Right renal cortex interstitium (tissue), 3 donors: ENCODE measurements around the gene NGRN. TPM values are rescaled to one million over a fixed set of nuclear protein-coding genes. Genes with fewer than 3 reads are reported as not detected.
"Not testable (repeated sequence)": the region's sequence is repeated elsewhere in the genome, so short reads cannot be mapped to it uniquely, and the experiment has no call there.

Experiments used
- DNase-seq, 3 donors: peaks; one replicate each; pipeline ENCODE4 v3.0.0-alpha.2; 2013; ENCODE audit warnings: low read depth in 3 of 3, low spot score in 2 of 3
- polyA plus RNA-seq, 3 donors: library from polyadenylated mRNA; unstranded; fragments of 120-200 nt; gene quantifications; one replicate each; pipeline ENCODE4 v1.2.1, GENCODE V29; 2013; ENCODE audit not compliant: insufficient read length in 3 of 3

The NGRN gene
- polyA plus RNA-seq, 3 donors, result 122 to 129 (median 126) TPM

- DNase-seq, result peak in 1 of 3 donors; percentile 83
Observed at GRCh38 chr15:90233387-90234095, 31.9 kb upstream of the NGRN start, which contains the start of gene CIB1. CIB1 (minus strand) TSS chr15:90233941; CDS start chr15:90233885, 56 bp downstream.

- DNase-seq, result peak in 1 of 3 donors; percentile 89
Observed at GRCh38 chr15:90234096-90234988, 31.1 kb upstream of the NGRN start, which contains the start of gene GDPGP1. GDPGP1 (plus strand) TSS chr15:90234209; CDS start chr15:90240909, 6,700 bp downstream.

GRCh38 chr15:90239371-90239770 lies 26.1 kb upstream of the NGRN start:
- no peak for DNase-seq

- no peak for DNase-seq
Observed at GRCh38 chr15:90240856-90241255, 24.6 kb upstream of the NGRN start.

GRCh38 chr15:90241343-90242192 lies 23.9 kb upstream of the NGRN start:
- DNase-seq, result no peak

GRCh38 chr15:90243943-90244639 lies 21.4 kb upstream of the NGRN start:
- no peak for DNase-seq

GRCh38 chr15:90248789-90249202 lies 16.7 kb upstream of the NGRN start:
- no peak for DNase-seq

GRCh38 chr15:90249203-90249863 lies 16.1 kb upstream of the NGRN start, which contains the start of gene TTLL13:
TTLL13 (plus strand) TSS chr15:90249556; CDS start chr15:90250631, 1,075 bp downstream.
- DNase-seq, result peak in 2 of 3 donors; percentile 48 to 78

- DNase-seq, result no peak
Observed at GRCh38 chr15:90257776-90258175, 7.7 kb upstream of the NGRN start.

GRCh38 chr15:90259524-90259923 lies 5.9 kb upstream of the NGRN start:
- no peak for DNase-seq

GRCh38 chr15:90260731-90261130 lies 4.7 kb upstream of the NGRN start:
- not testable (repeated sequence) for DNase-seq

- no peak for DNase-seq
Observed at GRCh38 chr15:90261811-90262210, 3.7 kb upstream of the NGRN start.

GRCh38 chr15:90262426-90262825 lies 3.0 kb upstream of the NGRN start:
- DNase-seq, result no peak

- no peak for DNase-seq
Observed at GRCh38 chr15:90264671-90265070, 801 bp upstream of the NGRN start.

GRCh38 chr15:90266061-90266431 lies 574 bp downstream of the NGRN start:
- no peak for DNase-seq

GRCh38 chr15:90266485-90266884 lies 1.0 kb downstream of the NGRN start:
- DNase-seq, result no peak

GRCh38 chr15:90268415-90268814 lies 2.9 kb downstream of the NGRN start:
- no peak for DNase-seq

- no peak for DNase-seq
Observed at GRCh38 chr15:90270502-90271150, 5.2 kb downstream of the NGRN start.
